SW 1271 (cell line): ENCODE data around the gene HSPA1A.
A peak's percentile ranks its signal among the peaks of the same experiment; 100 is the strongest.
"Not testable (repeated sequence)": the region's sequence is repeated elsewhere in the genome, so short reads cannot be mapped to it uniquely, and the experiment has no call there.

Experiments
- DNase-seq, 2 experiments: peaks; one replicate each; lab custom pipeline; 2025; lab: John Stamatoyannopoulos, UW

Gene HSPA1A

GRCh38 chr6:31781244-31782125 is 33.9 kb upstream of the HSPA1A start:
- no peak for DNase-seq

GRCh38 chr6:31782126-31782855 is 33.1 kb upstream of the HSPA1A start:
- DNase-seq: no peak

GRCh38 chr6:31784098-31784925 is 31.0 kb upstream of the HSPA1A start:
- no peak for DNase-seq

- no peak for DNase-seq
Measured at GRCh38 chr6:31785475-31785874, 29.9 kb upstream of the HSPA1A start.

- peak in 1 of 2 experiments; percentile 71 for DNase-seq
Measured at GRCh38 chr6:31791324-31792089, 23.8 kb upstream of the HSPA1A start.

- no peak for DNase-seq
Measured at GRCh38 chr6:31792090-31792374, 23.3 kb upstream of the HSPA1A start.

- DNase-seq: no peak
Measured at GRCh38 chr6:31792761-31793171, 22.6 kb upstream of the HSPA1A start.

- DNase-seq: not testable (repeated sequence)
Measured at GRCh38 chr6:31793927-31794245, 21.5 kb upstream of the HSPA1A start.

GRCh38 chr6:31794294-31794865 is 21.0 kb upstream of the HSPA1A start:
- DNase-seq: peak in 1 of 2 experiments; percentile 36

- DNase-seq: no peak
Measured at GRCh38 chr6:31794866-31795615, 20.3 kb upstream of the HSPA1A start.

- DNase-seq: peak; percentile 69 to 87
Measured at GRCh38 chr6:31795616-31796298, 19.6 kb upstream of the HSPA1A start, which contains the start of gene VARS1. Gene VARS1, minus strand, starts transcription at chr6:31795752. Its CDS starts 535 bp downstream, at chr6:31795217.

- DNase-seq: no peak
Measured at GRCh38 chr6:31796993-31797385, 18.4 kb upstream of the HSPA1A start.

GRCh38 chr6:31797588-31797987 is 17.8 kb upstream of the HSPA1A start:
- no peak for DNase-seq

- no peak for DNase-seq
Measured at GRCh38 chr6:31799781-31800180, 15.6 kb upstream of the HSPA1A start.

- not testable (repeated sequence) for DNase-seq
Measured at GRCh38 chr6:31801031-31801927, 14.1 kb upstream of the HSPA1A start.

GRCh38 chr6:31805939-31806469 is 9.3 kb upstream of the HSPA1A start:
- no peak for DNase-seq

- peak; percentile 84 to 94 for DNase-seq
Measured at GRCh38 chr6:31806470-31807272, 8.7 kb upstream of the HSPA1A start, which contains the start of gene LSM2. Gene LSM2, minus strand, starts transcription at chr6:31806966. Its CDS starts 209 bp downstream, at chr6:31806757.

- DNase-seq: not testable (repeated sequence)
Measured at GRCh38 chr6:31808599-31808998, 6.7 kb upstream of the HSPA1A start.
